Esophagus muscularis mucosa (tissue), 4 donors: ENCODE data around the gene CLEC4F. TPM values are rescaled to one million over a fixed set of nuclear protein-coding genes. Genes with fewer than 3 reads are reported as not detected.
A peak's percentile ranks its signal among the peaks of the same experiment; 100 is the strongest.

Experiments used
- DNase-seq: peaks from one replicate; pipeline ENCODE4 v3.0.0-alpha.2; 2017; ENCODE audit errors: extremely low spot score
- H3K27ac ChIP-seq, 4 donors: fragments of 200-600 bp; sonication (generic); replicated peaks in 1 of 4; 1 replicate in 3 of 4; 2 replicates in 1 of 4; pipeline ENCODE4 v1.5.1; 2016 to 2019; ENCODE audit warnings: mild to moderate bottlenecking in 1 of 4
- H3K27me3 ChIP-seq, 4 donors: fragments of 200-600 bp; sonication (generic); one replicate each; pipeline versions ENCODE4 v1.5.1 to v1.6.0; 2016 to 2019
- H3K36me3 ChIP-seq, 4 donors: fragments of 200-600 bp; sonication (generic); one replicate each; pipeline ENCODE4 v1.5.1; 2016 to 2019
- H3K4me1 ChIP-seq, 4 donors: fragments of 200-600 bp; sonication (generic); one replicate each; pipeline ENCODE4 v1.5.1; 2016 to 2019
- H3K4me3 ChIP-seq, 4 donors: fragments of 200-600 bp; sonication (generic); 1 replicate in 2 of 4; 2 replicates in 2 of 4; pipeline ENCODE4 v1.5.1; 2016 to 2019; ENCODE audit warnings: mild to moderate bottlenecking in 4 of 4, moderate library complexity in 1 of 4
- H3K9me3 ChIP-seq, 4 donors: fragments of 200-600 bp; sonication (generic); 1 replicate in 3 of 4; 2 replicates in 1 of 4; pipeline ENCODE4 v1.5.1; 2016 to 2019
- EP300 ChIP-seq: sonication (generic); formaldehyde crosslinking; IDR thresholded peaks from one replicate; pipeline ENCODE4 v1.6.1; 2017; ENCODE audit warnings: antibody characterized with exemption
- POLR2A ChIP-seq: fragments of 450-650 bp; IDR thresholded peaks from one replicate; pipeline ENCODE4 v1.6.1; 2017; ENCODE audit warnings: antibody characterized with exemption, moderate library complexity, mild to moderate bottlenecking, low read depth
- POLR2AphosphoS5 ChIP-seq, 2 donors: sonication (generic); formaldehyde crosslinking; IDR thresholded peaks; one replicate each; pipeline ENCODE4 v1.6.1; 2017; ENCODE audit warnings: antibody characterized with exemption in 2 of 2
- WGBS: methylation state at CpG from one replicate; pipeline ENCODE4 v1.1.5; 2018; 5-methylcytosine and 5-hydroxymethylcytosine counted together
- intact Hi-C: fragments of 100-400 bp; cut with DNase I; formaldehyde crosslinking; loops from one replicate; pipeline ENCODE4 v1.15.1; 2023
- total RNA-seq, 4 donors: library from RNA; depleted of rRNA; stranded (reverse); fragments of >200 nt; gene quantifications; one replicate each; pipeline versions ENCODE4 v1.1.0 to v1.2.1, GENCODE V29; 2016
- TF ChIP-seq, protein P1 (sequence below), 3 experiments: fragments of 200-600 bp in 2 of 3; fragments of 450-650 bp in 1 of 3; sonication (generic) in 2 of 3; IDR thresholded peaks; one replicate each; pipeline ENCODE4 v1.5.1; 2017 to 2019; ENCODE audit warnings: antibody characterized with exemption in 3 of 3, mild to moderate bottlenecking in 2 of 3, moderate library complexity in 1 of 3

The CLEC4F gene, protein sequence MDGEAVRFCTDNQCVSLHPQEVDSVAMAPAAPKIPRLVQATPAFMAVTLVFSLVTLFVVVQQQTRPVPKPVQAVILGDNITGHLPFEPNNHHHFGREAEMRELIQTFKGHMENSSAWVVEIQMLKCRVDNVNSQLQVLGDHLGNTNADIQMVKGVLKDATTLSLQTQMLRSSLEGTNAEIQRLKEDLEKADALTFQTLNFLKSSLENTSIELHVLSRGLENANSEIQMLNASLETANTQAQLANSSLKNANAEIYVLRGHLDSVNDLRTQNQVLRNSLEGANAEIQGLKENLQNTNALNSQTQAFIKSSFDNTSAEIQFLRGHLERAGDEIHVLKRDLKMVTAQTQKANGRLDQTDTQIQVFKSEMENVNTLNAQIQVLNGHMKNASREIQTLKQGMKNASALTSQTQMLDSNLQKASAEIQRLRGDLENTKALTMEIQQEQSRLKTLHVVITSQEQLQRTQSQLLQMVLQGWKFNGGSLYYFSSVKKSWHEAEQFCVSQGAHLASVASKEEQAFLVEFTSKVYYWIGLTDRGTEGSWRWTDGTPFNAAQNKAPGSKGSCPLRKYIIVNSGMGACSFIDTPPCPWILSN
- under 1 TPM in 3 of 4 donors, not detected in 1; 0.13 to 0.63 (median 0.42) TPM for total RNA-seq

DNA sequence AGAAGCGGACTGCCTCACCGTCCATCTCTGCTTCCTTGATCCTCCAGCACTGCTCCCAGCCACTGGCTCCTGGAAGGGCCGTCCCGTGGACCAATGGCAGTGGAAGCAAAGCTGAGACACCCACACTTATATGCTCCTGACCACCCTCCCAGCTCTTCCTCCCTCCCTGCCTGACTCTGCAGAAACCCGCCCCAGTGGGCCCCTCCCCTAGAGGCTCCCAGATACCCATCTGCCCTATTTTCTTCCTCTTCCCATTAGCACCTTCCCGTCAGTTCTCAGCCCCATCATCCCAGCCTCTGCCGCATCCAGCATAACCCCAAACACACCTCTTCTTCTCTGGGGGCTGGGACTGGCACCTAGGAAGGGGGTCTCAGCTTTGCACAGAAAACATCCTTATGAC lies at the start of gene CLEC4F:
Gene CLEC4F, minus strand, starts transcription at position 101 of the 400 bp plus-strand sequence. Its CDS starts 76 bp downstream, at position 25.
- Histone ChIP-seq H3K27me3 (peaks cover 0 to 20% (median 0%) of the 10 kb centered on the region in 4 donors), H3K36me3 (no peaks in the 10 kb centered on the region), H3K9me3 (no peaks in the 10 kb centered on the region), H3K27ac (no peak within 1 kb of the TSS), H3K4me3 (no peak within 1 kb of the TSS), H3K4me1 (no peaks in the 10 kb centered on the region)
- no peak for TF ChIP-seq POLR2AphosphoS5 (IDR thresholded peaks at IDR 0.05)
- no peak for TF ChIP-seq POLR2A
- TF ChIP-seq EP300 = no peak
- TF ChIP-seq, protein P1, sequence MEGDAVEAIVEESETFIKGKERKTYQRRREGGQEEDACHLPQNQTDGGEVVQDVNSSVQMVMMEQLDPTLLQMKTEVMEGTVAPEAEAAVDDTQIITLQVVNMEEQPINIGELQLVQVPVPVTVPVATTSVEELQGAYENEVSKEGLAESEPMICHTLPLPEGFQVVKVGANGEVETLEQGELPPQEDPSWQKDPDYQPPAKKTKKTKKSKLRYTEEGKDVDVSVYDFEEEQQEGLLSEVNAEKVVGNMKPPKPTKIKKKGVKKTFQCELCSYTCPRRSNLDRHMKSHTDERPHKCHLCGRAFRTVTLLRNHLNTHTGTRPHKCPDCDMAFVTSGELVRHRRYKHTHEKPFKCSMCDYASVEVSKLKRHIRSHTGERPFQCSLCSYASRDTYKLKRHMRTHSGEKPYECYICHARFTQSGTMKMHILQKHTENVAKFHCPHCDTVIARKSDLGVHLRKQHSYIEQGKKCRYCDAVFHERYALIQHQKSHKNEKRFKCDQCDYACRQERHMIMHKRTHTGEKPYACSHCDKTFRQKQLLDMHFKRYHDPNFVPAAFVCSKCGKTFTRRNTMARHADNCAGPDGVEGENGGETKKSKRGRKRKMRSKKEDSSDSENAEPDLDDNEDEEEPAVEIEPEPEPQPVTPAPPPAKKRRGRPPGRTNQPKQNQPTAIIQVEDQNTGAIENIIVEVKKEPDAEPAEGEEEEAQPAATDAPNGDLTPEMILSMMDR (IDR thresholded peaks at IDR 0.05) = no peak
- DNase-seq = no peak
- 66% methylated on average over 7 of the region's 7 CpGs for WGBS
- intact Hi-C loops = no loop called here

DNA sequence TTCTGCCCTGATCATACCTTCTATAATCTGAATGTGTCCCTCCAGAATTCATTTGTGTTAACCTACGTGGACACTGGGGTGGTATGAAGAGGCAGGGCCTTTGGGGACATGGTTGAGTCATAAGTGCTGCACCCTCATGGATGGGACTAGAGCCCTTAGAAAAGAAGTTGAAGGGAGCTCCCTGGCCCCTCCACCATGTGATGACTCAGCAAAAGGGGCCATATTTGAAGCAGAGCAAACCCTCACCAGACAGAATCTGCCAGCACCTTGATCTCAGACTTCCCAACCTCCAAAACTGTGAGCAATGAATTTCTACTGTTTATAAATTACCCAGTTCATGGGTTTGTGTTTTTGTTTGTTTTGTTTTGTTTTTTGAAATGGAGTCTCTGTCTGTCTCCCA lies 48.6 kb upstream of the CLEC4F start:
- no peak overlapping the region for H3K4me3 ChIP-seq
- H3K9me3 ChIP-seq = no peaks in the 10 kb centered on the region
- TF ChIP-seq EP300 = no peak
- TF ChIP-seq, protein P1 (IDR thresholded peaks at IDR 0.05) = no peak
- TF ChIP-seq POLR2A = no peak
- TF ChIP-seq POLR2AphosphoS5 (IDR thresholded peaks at IDR 0.05) = no peak
- DNase-seq = peak; percentile 53
- WGBS = 64% methylated on average over 1 of the region's 1 CpG
- peaks cover 0 to 11% (median 11%) of the 10 kb centered on the region in 4 donors for H3K4me1 ChIP-seq
- no peaks in the 10 kb centered on the region for H3K36me3 ChIP-seq
- H3K27ac ChIP-seq = no peak overlapping the region
- peaks cover 0 to 56% (median 6%) of the 10 kb centered on the region in 4 donors for H3K27me3 ChIP-seq
- intact Hi-C loops = no loop called here

DNA sequence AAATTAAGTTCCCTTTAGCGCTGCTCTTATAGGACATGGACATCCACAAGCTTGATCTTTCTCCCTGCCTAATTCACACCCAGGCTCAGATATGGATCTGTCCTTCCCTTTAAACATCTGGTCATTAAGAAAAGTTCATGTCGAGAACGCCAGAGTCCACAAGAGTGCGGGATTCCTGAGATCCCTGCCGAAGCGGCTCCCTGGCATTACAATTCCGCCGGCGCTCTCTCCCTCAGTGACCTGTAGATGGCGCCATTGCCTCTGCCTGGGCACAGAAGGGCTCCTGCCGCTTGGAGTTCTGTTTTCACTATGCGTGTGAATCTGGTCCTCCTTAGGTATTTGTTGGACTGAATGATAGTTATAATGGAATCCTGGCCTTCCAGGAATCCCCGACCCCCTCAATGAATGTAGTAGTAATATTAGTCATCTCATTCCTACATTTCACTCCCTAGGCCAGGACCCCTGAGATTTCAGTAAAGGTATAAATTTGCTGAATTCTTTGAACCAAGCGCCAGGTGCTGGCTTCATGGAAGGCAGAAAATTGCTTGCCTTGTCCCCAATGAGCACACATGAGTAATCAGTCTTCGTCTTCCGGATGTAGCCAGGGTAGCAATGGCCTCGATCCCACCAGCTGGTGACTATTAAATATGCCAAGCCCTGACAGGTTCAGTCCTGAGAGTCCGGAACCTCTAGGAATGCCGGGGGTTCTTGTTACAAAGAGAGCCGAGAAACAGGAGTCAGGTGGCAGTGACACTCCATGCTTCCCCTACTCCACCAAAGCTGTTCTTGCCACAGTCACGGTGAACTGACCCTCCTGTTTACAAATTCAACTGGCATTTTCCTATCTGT lies 41.6 kb upstream of the CLEC4F start:
- no peak for DNase-seq
- peaks cover 0 to 66% (median 14%) of the 10 kb centered on the region in 4 donors for H3K27me3 ChIP-seq
- no peak overlapping the region for H3K4me3 ChIP-seq
- intact Hi-C loops = no loop called here
- H3K4me1 ChIP-seq = peaks cover 0 to 9% (median 4%) of the 10 kb centered on the region in 4 donors
- no peak overlapping the region for H3K27ac ChIP-seq
- TF ChIP-seq POLR2A (no peak), POLR2AphosphoS5 (IDR thresholded peaks at IDR 0.05) (peak in 1 of 2 donors; percentile 15), EP300 (no peak)
- TF ChIP-seq, protein P1 (IDR thresholded peaks at IDR 0.05) = peak; percentile 80 to 96 (median 84)
- WGBS = 26% methylated on average over 21 of the region's 21 CpGs
- no peaks in the 10 kb centered on the region for H3K9me3 ChIP-seq
- no peaks in the 10 kb centered on the region for H3K36me3 ChIP-seq

DNA sequence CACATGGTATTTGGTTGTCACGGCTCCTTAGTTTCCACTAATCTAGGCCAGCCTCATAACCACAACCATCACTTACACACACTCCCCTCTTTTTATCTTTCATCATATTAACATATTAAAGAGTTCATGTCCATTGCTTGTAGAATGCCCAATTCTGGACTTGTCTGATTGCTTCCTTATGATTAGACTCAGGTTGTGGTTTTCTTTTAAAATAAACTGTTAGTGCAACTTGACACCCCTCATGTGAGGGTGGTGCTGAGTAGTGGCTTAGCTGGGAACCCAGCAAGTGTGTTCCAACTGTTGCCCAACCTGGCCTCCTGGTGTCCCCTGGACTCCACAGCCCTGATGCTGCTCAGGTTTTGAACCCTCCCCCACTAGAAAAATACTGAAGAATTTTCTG lies 35.3 kb upstream of the CLEC4F start:
- Histone ChIP-seq H3K27me3 (peaks cover 0 to 17% (median 3%) of the 10 kb centered on the region in 4 donors), H3K4me3 (no peak overlapping the region), H3K27ac (no peak overlapping the region), H3K4me1 (no peaks in the 10 kb centered on the region), H3K36me3 (no peaks in the 10 kb centered on the region), H3K9me3 (no peaks in the 10 kb centered on the region)
- TF ChIP-seq EP300 (no peak), POLR2A (no peak), POLR2AphosphoS5 (IDR thresholded peaks at IDR 0.05) (no peak)
- TF ChIP-seq, protein P1 (IDR thresholded peaks at IDR 0.05) = no peak
- WGBS = 79% methylated on average over 1 of the region's 1 CpG
- peak; percentile 47 for DNase-seq
- intact Hi-C loops = no loop called here
